Spinal cord (tissue), 10 donors: ENCODE results near the gene FXYD2. TPM values are rescaled to one million over a fixed set of nuclear protein-coding genes. Genes with fewer than 3 reads are reported as not detected.

Experiments
- DNase-seq, 6 donors: peaks; one replicate each; pipeline versions ENCODE4 v3.0.0 to v3.0.0-alpha.2; 2013 to 2015; ENCODE audit warnings: low spot score in 6 of 6, low read depth in 4 of 6
- H3K27ac ChIP-seq: one replicate; pipeline ENCODE4 v1.5.1; 2013; ENCODE audit warnings: low read depth, low read length, control low read depth
- H3K27me3 ChIP-seq: one replicate; pipeline ENCODE4 v1.6.1; 2013; ENCODE audit warnings: low read length; ENCODE audit not compliant: control insufficient read depth, insufficient read depth
- H3K36me3 ChIP-seq: one replicate; pipeline ENCODE4 v1.6.1; 2013; ENCODE audit warnings: low read length; ENCODE audit not compliant: control insufficient read depth, insufficient read depth
- H3K4me1 ChIP-seq: one replicate; pipeline ENCODE4 v1.6.1; 2013; ENCODE audit warnings: low read length; ENCODE audit not compliant: control insufficient read depth, insufficient read depth
- H3K4me3 ChIP-seq: one replicate; pipeline ENCODE4 v1.5.1; 2013; ENCODE audit warnings: low read depth, low read length, control low read depth
- H3K9me3 ChIP-seq: one replicate; pipeline ENCODE4 v1.6.1; 2013; ENCODE audit warnings: low read length; ENCODE audit not compliant: control insufficient read depth, insufficient read depth
- WGBS: methylation state at CpG from one replicate; pipeline ENCODE4 v1.1.5; 2013; ENCODE audit warnings: missing lambda C conversion rate; ENCODE audit not compliant: insufficient coverage; 5-methylcytosine and 5-hydroxymethylcytosine counted together
- polyA plus RNA-seq, 2 donors: library from polyadenylated mRNA; unstranded; fragments of 120-200 nt; gene quantifications; one replicate each; pipeline ENCODE4 v1.2.1, GENCODE V29; 2013; ENCODE audit not compliant: insufficient read length in 2 of 2
- total RNA-seq, 2 donors: library from RNA; depleted of rRNA in 1 of 2; stranded (reverse); fragments of 120-200 nt in 1 of 2; fragments of >200 nt in 1 of 2; gene quantifications; one replicate each; pipeline versions ENCODE4 v1.2.3 to v1.2.4, GENCODE V29; 2013 to 2014
- donor health status: healthy.

Gene FXYD2
- total and polyA plus RNA-seq, 4 donors: 1.3 to 5.0 (median 3.2) TPM

DNA sequence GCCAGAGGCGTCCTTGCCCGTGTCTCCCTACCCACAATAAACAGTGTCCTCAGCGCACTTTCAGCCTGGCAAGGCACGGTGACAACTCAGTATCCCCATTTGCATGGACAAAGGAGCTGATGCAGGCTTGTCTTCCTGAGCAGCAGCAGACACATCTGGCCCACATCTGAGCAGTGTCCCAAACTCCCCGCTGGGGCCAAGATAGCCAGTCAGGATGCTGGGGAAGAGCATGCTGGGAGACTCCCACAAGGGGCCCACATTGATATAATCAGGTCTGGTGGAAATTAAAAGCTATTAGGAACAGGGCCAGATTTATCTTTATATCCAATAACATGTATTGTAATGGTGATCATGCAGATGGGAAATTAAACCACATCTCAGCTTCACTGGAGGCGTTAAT is 52.2 kb downstream of the FXYD2 start:
- 55% methylated on average over 5 of the region's 6 CpGs for whole genome bisulfite sequencing
- DNase-seq: peak in 1 of 6 donors; percentile 75
- H3K9me3 ChIP-seq: no peaks in the 10 kb centered on the region
- H3K4me3 ChIP-seq: no peak overlapping the region
- peaks cover 11% of the 10 kb centered on the region for H3K36me3 ChIP-seq
- H3K27ac ChIP-seq: no peak overlapping the region
- peaks cover 23% of the 10 kb centered on the region for H3K4me1 ChIP-seq
- H3K27me3 ChIP-seq: no peaks in the 10 kb centered on the region

DNA sequence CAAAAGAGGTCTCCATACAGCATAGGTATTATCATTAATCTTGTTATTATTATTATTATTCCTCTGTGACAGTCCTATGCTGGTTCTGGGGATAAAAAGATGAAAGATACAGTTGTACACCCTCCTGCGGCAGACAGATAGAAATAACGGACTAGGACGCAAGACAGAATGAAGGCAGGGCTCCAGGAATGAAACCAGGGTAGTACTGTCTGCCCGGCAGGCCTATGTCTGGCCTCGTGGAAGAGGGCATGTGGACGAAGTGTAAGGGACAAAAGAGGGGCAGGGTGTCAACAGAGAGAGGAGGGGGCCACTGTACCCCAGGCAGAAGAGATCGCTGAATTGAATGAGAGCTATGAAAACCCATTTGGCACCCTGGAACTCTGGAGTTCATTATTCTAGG is 52.7 kb downstream of the FXYD2 start:
- H3K27me3 ChIP-seq: no peaks in the 10 kb centered on the region
- no peak overlapping the region for H3K4me3 ChIP-seq
- H3K9me3 ChIP-seq: no peaks in the 10 kb centered on the region
- H3K36me3 ChIP-seq: peaks cover 11% of the 10 kb centered on the region
- 72% methylated on average over 7 of the region's 7 CpGs for WGBS
- DNase-seq: no peak
- H3K27ac ChIP-seq: no peak overlapping the region
- H3K4me1 ChIP-seq: peaks cover 25% of the 10 kb centered on the region

DNA sequence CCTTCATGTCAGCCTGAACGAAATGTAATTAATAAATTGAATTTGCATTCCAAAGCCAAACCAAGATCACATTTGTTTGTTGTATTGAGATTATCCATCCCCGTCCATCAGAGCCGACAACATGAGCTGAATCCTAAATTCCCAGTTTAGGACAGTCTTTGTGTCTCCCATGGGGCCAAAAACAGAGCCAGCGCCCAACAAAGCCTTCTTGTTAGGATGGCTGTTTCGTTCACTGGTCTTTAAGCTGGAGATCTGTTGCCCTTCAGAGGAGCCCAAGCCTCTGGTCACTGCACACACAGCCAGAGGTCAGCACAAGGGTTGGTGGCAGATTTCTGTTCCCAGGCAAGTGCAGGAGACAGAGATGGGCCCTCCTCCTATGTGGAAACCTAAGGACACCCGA is 53.3 kb downstream of the FXYD2 start:
- WGBS: 46% methylated on average over 4 of the region's 6 CpGs
- Histone ChIP-seq H3K9me3 (no peaks in the 10 kb centered on the region), H3K4me1 (peaks cover 30% of the 10 kb centered on the region), H3K27me3 (no peaks in the 10 kb centered on the region), H3K4me3 (no peak overlapping the region), H3K36me3 (peaks cover 5% of the 10 kb centered on the region), H3K27ac (no peak overlapping the region)
- peak in 1 of 6 donors; percentile 41 for DNase-seq

GRCh38 chr11:117770061-117770460 is 54.5 kb downstream of the FXYD2 start:
- WGBS: 61% methylated on average over 4 of the region's 4 CpGs
- Histone ChIP-seq H3K27ac (no peak overlapping the region), H3K27me3 (no peaks in the 10 kb centered on the region), H3K4me3 (no peak overlapping the region), H3K36me3 (peaks cover under 1% of the 10 kb centered on the region), H3K4me1 (peaks cover 32% of the 10 kb centered on the region), H3K9me3 (no peaks in the 10 kb centered on the region)
- DNase-seq: no peak

Other genes with a start within 250 kb of the FXYD2 start
- gene DSCAML1, start 27.5 kb downstream of the FXYD2 start, total RNA-seq: 1 to 10 TPM; 3.5 to 4.4 TPM
- 10 to 100 TPM; 12.1 to 14.4 TPM for gene DSCAML1, start 27.5 kb downstream of the FXYD2 start, polyA plus RNA-seq
- gene FXYD6, start 51.9 kb upstream of the FXYD2 start, total RNA-seq: 100 to 1,000 TPM in 1 of 2 donors, 10 to 100 TPM in 1; 98.7 to 253 TPM
- gene FXYD6, start 51.9 kb upstream of the FXYD2 start, polyA plus RNA-seq: 100 to 1,000 TPM; 727 to 772 TPM
- gene TMPRSS13, start 104.7 kb upstream of the FXYD2 start, total RNA-seq: under 1 TPM; 0.20 to 0.22 TPM
- gene TMPRSS13, start 104.7 kb upstream of the FXYD2 start, polyA plus RNA-seq: under 1 TPM; 0.32 to 0.35 TPM
- 1 to 10 TPM; 6.3 to 7.2 TPM for gene IL10RA, start 161.7 kb upstream of the FXYD2 start, total RNA-seq
- 1 to 10 TPM; 2.9 to 4.1 TPM for gene IL10RA, start 161.7 kb upstream of the FXYD2 start, polyA plus RNA-seq